NCI-H524 (cell line): ENCODE results near the gene CCDC106.

Experiments
- DNase-seq, 2 experiments: peaks; one replicate each; lab custom pipeline; 2025; lab: John Stamatoyannopoulos, UW

Gene CCDC106

DNA sequence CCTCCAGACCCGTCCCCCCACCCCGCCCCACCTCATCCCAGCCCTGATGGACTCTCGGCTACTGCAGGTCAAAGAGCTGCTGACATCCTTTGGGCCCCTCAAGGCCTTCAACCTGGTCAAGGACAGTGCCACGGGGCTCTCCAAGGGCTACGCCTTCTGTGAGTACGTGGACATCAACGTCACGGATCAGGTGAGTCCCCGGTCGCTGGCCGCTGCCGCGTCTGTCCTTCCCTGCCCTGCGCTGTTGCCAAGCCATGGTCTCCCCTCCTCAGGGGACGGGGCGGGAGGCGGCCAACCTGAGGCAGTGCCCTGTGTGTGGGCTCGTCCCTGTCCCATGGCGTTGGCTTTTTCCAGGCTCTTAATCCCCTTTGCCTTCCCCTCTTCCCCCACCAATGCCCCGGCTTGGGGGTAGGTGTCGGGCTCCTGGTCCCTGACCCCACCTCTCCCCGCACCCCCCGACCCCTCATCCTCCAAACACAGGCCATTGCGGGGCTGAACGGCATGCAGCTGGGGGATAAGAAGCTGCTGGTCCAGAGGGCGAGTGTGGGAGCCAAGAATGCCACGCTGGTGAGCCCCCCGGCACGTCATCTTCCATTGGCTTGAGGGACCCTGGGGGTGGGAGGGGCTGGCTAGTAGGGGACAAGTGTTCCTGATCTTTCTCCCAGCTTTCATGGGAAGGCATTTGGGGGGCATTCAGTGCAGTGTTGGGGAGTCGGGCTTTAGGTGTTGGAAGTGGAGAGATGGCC is 20.8 kb downstream of the CCDC106 start:
- DNase-seq = no peak

GRCh38 chr19:55669418-55670279 is 21.6 kb downstream of the CCDC106 start:
- DNase-seq = no peak

DNA sequence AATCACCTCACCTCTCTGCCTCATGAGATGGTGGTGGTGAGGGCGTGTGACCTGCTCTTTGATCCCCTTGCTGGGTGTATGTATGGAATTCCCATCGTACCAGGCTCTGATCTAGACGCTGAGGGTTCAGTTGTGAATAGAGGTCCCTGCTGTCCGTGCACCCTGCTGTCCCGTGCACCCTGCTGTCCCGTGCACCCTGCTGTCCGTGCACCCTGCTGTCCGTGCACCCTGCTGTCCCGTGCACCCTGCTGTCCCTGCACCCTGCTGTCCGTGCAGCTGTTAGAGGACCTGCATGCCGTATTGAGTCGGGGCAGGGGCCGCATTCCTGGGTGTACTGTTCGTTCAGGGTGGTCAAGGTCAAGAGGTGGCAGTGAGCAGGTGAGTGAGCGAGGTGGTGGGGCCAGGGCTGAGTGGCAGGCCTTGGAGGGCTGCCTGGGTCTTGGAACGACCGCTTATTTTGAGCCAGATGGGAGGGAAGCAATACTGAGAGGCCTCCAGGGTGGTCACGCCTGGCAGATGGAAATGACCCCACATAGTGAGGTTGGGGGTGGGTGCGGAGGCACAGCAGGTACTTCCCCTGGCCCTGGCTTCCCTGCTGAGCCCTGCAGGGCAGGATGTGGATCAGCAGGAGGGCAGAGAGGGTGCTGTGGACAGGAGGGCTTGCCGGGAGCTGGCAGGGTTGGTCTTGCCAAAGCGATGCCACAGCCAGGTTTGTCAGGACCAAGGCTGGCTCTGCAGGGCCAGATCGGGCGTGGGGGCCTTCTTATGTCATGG is 22.5 kb downstream of the CCDC106 start:
- DNase-seq = no peak

DNA sequence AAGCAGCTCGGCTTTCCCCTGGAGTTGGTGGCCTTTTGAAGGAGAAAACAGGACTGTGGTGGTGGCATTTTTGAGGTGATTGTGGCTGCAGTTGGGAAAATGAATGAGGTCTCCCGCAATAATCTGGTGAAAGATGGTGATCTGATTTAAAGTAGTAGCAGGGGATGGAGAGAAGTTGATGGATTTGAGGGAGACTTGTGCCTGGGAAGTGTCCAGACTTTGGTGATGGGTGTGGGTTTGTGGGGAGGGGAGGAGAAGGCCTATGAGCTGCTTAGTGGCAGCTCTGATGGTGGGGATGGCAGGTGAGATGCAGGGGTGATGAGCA is 23.0 kb downstream of the CCDC106 start:
- DNase-seq = no peak

- DNase-seq = no peak
Measured at GRCh38 chr19:55672418-55672817, 24.4 kb downstream of the CCDC106 start.

DNA sequence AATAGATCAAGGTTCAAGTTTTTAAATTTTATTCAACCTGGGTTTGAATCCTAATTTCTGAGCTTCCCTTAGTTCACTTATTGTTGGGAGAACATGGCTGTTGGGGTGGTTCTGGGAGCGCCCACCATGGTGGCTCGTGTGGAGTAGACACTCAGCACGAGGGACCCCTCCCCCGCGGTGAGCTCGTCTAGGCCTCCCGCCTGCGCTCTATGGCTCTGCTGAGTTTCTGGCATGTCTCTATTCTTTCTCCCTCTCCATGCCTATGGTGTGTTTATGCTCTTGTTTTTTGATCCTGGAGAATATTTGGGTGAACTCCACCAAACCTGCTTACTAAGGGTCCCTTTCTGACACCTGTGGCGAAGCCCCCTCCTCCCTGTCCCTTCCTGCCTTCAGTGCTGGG is 25.5 kb downstream of the CCDC106 start:
- no peak for DNase-seq

DNA sequence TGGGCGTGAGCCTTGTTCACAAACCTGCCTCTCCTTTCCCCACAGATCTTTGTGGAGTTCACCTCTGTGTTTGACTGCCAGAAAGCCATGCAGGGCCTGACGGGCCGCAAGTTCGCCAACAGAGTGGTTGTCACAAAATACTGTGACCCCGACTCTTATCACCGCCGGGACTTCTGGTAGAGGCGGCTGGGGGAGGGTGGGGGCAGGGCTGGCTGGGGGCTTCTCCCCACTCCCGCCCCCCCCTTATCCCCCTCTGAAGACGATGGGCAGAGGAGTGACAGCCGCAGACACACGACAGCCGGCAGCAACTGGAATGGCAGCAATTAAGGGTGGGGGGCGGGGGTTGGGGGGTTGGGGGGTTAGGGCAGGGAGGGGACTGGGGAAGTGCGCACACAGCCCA is 25.9 kb downstream of the CCDC106 start:
- no peak for DNase-seq

GRCh38 chr19:55674459-55674840 is 26.4 kb downstream of the CCDC106 start:
- no peak for DNase-seq

DNA sequence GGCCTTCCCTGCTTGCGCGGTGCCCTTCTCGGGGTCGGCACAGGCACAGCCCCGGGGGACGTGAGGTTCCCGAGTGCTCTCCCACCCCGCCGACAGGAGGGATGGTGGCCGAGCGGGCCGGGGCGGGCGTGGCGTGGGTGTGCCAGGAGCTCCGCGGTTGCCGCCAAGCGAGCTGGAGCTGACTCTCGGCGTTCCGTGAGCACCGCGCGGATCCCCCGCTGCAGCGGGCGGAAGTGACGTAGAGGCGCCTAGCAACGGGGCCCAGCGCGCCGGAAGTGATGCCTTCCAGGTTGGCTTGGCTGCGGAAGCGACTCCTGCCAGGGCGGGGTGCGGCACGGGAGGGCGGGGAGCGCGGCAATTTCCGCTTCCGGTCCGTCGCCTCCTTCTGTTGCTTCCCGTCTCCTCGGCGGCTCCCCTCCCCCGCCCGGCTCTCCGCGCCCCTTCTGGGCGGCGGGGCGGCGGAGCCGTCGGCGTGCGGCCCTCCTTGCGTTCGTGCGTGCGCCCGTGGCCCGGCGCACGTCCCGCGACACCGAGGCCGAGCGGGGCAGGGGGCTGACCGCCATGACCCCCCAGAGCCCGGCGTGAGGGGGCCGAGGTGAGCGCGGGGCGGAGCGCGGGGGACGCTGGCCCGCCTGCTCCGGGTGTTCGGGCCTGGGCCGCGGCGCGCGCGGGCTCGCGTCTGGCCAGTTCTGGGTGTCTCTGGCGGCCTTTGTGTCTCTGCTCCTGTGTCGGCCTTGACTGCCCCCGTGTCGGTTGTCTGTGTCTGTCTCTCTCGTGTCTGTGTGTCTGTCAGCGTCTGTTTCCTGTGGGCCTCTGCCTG is 27.0 kb downstream of the CCDC106 start, which contains the start of gene EPN1:
Gene EPN1, plus strand, starts transcription at position 386 of the 820 bp plus-strand sequence. CDS start 3,402 bp downstream, outside the sequence.
- peak; percentile 94 to 97 for DNase-seq

GRCh38 chr19:55675661-55676354 is 27.8 kb downstream of the CCDC106 start:
- no peak for DNase-seq

DNA sequence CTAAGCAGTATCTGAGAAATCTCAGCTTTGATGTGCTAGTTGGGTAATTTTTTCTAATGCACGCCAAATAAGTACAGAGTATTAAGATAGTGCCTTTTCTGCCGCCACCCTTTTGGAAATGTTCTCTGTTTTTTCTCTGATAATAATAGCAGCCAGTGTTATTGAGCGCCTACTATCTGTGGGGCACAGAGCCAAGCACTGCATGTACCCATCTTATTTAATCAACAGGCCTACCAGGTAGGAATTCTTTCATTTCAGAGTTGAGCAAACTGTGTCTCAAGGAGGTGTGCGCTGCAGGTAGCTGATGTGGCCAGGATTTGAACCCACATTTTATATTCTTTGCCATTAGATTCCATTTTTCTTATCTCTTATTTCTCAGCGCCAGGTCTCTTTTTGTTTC is 28.4 kb downstream of the CCDC106 start:
- no peak for DNase-seq

- DNase-seq = no peak
Measured at GRCh38 chr19:55676889-55677505, 29.0 kb downstream of the CCDC106 start.

DNA sequence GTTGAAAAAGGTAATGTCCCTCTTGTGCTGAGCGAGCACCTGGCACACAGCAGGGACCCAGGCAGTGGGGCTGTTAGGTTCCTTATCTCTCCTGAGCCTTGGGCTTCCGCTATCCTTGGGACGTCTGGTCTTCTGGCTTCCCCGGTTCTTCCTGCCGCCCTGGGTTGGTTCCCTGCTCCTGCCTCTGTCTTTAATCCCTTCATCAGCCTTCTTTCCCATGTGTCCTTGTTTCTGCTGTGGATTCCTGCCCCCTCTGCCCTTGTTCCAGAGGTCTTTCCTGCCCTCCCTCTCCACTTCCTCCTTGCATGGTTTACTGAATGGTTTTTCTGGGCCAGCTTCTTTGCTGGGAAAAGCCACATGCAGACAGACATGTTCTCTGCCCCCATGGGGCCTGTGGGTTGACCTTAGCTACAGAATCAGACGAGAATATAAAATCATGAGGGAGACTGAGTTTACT is 29.6 kb downstream of the CCDC106 start:
- DNase-seq = no peak

GRCh38 chr19:55678121-55678671 is 30.2 kb downstream of the CCDC106 start:
- DNase-seq = no peak

GRCh38 chr19:55679343-55680257 is 31.6 kb downstream of the CCDC106 start:
- DNase-seq = no peak

- no peak for DNase-seq
Measured at GRCh38 chr19:55680339-55681130, 32.5 kb downstream of the CCDC106 start.

- no peak for DNase-seq
Measured at GRCh38 chr19:55681131-55682092, 33.4 kb downstream of the CCDC106 start.
